Measurements from ENCODE around the gene ZNF775. TPM values are rescaled to one million over a fixed set of nuclear protein-coding genes. Genes with fewer than 3 reads are reported as not detected.
A peak's percentile ranks its signal among the peaks of the same experiment; 100 is the strongest.

Gene ZNF775
- polyA plus RNA-seq, 4 donors: 4.6 to 11.7 (median 8.7) TPM

- DNase-seq (ENCODE audit: low read depth in 4 of 4, low spot score in 2 of 4): no peak
Measured at GRCh38 chr7:150399421-150400007, 20.4 kb downstream of the ZNF775 start.

GRCh38 chr7:150400008-150400787 is 21.1 kb downstream of the ZNF775 start:
- no peak for DNase-seq (ENCODE audit: low read depth in 4 of 4, low spot score in 2 of 4)

- DNase-seq (ENCODE audit: low read depth in 4 of 4, low spot score in 2 of 4): no peak
Measured at GRCh38 chr7:150400788-150401423, 21.8 kb downstream of the ZNF775 start.

DNA sequence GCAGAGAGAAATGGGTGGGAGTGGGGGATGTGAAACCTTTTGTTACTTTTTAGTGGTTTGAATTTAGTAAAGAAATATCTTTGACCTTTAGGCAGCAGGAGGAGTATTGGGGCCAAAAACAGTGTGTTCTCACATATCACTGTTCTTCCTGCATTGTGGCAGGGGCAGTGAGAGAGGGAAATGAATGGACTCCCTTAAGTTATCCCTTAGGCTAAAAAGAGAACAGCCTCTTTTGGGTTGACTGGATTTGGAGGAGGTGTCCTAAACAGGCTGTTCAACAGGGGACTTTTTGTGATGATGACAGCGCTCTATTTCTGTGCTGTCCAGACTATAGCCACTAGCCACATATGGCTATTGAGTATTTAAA is 22.3 kb downstream of the ZNF775 start:
- DNase-seq (ENCODE audit: low read depth in 4 of 4, low spot score in 2 of 4): no peak

GRCh38 chr7:150401861-150402631 is 22.9 kb downstream of the ZNF775 start:
- no peak for DNase-seq (ENCODE audit: low read depth in 4 of 4, low spot score in 2 of 4)

GRCh38 chr7:150402671-150403321 is 23.7 kb downstream of the ZNF775 start:
- no peak for DNase-seq (ENCODE audit: low read depth in 4 of 4, low spot score in 2 of 4)

GRCh38 chr7:150403376-150404171 is 24.4 kb downstream of the ZNF775 start:
- no peak for DNase-seq (ENCODE audit: low read depth in 4 of 4, low spot score in 2 of 4)

DNA sequence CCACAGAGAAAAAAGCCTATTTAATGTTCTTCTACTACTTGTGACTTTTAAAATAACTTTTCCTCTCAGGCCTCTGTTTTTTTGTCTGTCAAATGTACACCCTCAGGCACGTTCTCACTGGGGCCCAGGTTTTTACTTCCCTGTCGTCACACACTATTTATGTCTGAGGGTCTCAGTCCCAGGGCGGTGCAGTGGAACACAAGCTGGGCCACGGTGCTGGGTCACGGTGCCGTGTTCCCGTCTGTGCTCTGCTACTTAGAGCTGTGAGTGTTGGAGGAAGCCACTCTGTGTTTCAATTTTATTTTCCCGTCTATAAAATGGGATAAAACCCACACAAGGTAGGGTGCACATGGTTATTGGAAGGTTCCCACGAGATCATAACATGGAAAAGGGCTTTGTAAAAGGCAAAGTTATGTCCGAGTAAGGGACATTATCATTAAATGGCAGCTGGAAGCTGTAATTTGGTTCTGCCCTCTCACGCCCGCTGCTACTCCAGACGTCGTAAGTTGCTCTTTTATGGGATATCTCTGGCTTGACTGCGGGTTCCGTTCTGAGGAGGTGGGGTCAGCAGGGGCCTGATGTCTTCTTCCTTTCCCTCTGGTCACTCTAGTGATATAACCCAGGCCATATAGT is 25.2 kb downstream of the ZNF775 start:
- no peak for DNase-seq (ENCODE audit: low read depth in 4 of 4, low spot score in 2 of 4)

DNA sequence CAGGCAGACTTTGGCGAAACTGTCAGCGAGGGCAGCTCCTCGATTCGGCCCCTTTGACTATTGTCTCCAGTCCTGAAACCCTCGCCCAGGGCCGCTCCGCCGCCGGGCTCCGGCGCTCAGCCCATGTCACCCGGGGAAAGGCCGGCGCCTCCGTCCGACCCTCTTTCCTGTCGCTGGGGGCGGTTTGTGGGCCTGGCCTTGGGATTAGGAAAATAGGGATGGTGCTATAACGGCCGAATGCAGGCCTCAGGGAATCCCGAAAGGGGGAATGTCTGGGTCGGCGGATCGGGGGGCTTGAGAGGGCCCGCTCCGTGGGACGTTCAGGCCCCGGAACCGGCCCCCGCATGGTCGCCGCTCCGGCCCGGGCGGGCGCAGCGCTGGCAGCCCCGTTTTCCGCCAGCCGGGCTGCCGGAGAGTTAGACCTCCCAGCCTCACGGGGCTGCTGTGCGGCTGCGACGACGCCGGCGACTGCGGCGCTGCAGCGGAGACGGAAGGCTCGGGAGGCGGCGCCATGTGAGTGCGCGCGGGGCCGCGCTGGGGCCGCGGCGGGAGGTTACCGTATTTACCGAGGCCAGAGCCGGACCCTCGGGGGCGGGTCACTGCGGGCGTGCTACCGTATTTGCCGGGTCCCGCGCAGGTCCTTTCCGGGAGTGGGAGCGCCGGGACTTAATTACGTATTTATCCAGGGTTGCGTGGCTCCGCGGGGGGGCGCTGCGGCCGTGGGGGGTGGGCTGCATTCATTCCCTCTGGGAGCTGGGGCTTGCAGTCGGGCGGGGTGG is 25.9 kb downstream of the ZNF775 start:
- DNase-seq (ENCODE audit: low read depth in 4 of 4, low spot score in 2 of 4): peak in 2 of 4 donors; percentile 70 to 80

DNA sequence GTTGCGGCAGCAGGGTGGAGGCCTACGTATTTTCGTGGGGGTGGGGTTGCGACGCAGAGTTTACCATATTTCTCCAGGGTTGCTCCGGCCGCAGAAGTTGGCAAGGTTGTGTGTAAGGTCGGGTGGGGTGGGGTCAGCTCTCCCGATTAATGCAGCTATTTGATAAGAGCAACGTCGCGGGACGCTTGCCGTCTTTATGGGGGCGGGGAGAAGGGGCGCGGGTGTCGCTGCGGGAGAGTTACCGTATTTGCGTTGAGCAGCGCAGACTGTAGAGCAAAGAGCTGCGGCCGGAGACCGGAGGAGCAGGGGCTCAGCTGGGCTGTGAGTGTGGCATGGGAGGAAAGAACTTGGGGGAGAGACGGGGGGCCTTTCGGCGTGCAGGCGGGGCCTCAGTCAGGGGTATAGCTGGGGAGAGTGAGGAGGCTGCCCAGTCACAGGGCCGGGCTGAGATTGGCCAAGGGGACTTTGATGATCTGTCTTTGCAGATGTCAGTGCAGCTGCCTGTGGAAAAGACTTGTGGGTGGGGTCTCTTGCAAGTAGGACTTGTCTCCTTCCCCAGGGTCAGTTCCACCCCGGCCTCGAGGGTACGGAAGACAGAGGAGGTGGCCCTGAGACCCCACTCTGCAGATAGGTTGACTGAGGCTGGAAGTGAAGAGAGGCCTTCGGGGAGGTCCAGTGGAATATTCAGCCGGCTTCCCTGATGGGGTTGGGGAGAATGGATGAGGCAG is 26.6 kb downstream of the ZNF775 start:
- DNase-seq (ENCODE audit: low read depth in 4 of 4, low spot score in 2 of 4): no peak

DNA sequence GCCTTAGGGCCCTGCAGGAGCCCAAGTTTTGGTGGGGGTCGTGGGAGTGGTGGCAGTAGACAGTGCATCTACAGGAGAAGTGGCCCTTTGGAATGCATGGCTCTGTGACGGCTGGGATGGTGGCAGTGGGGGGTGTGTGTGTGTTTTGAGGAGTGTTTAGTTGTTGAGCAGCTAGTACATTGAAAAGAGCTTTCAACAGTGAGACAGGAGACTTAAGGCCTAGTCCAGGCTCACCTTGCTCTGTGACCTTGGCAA is 27.1 kb downstream of the ZNF775 start:
- DNase-seq (ENCODE audit: low read depth in 4 of 4, low spot score in 2 of 4): no peak

GRCh38 chr7:150406567-150407421 is 27.7 kb downstream of the ZNF775 start:
- DNase-seq (ENCODE audit: low read depth in 4 of 4, low spot score in 2 of 4): no peak

DNA sequence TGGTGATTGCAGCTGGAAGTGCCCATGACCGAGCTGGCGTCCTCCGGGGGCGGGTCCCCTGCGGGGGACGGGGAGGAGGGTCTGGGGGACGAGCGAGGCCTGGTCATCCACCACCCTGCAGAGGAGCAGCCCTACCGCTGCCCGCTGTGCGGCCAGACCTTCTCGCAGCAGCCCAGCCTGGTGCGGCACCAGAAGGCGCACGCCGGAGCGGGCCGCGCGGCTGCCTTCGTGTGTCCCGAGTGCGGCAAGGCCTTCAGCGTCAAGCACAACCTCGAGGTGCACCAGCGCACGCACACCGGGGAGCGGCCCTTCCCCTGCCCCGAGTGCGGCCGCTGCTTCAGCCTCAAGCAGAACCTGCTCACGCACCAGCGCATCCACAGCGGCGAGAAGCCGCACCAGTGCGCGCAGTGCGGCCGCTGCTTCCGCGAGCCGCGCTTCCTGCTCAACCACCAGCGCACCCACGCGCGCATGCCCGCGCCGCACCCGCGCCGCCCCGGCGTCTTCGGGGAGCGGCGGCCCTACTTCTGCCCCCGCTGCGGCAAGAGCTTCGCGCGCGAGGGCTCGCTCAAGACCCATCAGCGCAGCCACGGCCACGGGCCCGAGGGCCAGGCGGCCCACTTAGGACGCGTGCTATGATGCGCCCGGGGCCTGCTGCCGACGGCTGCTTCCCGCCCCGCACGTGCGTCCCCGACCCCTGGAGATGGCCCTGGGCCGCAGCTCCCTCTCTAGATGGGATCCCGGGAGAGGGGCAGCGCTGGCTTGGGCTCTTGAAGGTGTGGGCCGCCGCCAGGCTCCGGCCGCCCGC is 28.7 kb downstream of the ZNF775 start:
- no peak for DNase-seq (ENCODE audit: low read depth in 4 of 4, low spot score in 2 of 4)

DNA sequence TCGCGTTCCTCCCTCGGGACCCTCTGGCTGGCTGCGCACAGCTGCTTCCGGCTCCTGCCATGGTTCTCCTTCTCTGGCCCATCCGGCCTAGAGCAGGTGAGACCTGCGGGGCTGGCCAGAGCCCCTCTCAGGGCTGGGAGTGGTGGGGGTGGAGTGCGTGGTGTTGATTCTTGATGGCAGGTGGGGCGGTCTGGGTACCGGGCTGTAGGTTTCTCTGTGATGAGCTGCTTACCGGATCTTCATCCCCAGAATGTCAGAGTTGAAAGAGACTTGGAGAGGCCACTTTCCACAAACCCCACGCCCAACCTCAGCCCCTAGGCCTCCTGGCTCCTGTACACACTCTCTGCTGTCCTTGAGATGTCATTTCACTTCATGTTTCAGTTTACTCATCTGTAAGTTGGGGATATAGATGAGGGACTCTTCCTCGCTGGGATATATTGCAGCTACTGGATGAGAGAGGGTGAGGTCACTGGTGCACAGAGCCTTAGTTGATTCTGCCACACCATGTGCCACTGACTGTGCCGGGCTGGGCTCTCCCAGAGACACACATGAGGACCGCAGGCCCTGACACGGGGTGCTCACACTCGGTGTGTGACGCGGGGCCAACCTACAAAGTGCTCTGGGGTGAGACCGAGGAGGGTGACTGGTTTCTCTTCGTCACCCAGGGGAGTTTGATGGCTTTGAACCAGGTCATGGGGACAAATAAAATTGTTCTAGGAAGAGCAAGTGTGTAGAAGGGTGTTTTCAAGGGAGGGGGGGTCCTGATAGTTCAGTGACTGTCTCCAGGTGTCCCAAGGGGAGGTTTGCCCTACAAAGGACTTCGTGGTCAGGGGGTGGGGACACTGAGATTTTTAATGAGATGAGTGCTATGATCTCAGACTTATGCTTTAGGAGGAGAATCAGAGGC is 29.5 kb downstream of the ZNF775 start:
- DNase-seq (ENCODE audit: low read depth in 4 of 4, low spot score in 2 of 4): no peak

GRCh38 chr7:150409300-150410030 is 30.3 kb downstream of the ZNF775 start:
- DNase-seq (ENCODE audit: low read depth in 4 of 4, low spot score in 2 of 4): no peak

Measured in left renal cortex interstitium (tissue), 4 donors.